H9 (cell line): ENCODE data around the gene TMEM253. TPM values are rescaled to one million over a fixed set of nuclear protein-coding genes. Genes with fewer than 3 reads are reported as not detected.
A peak's percentile ranks its signal among the peaks of the same experiment; 100 is the strongest.

Source experiments
- DNase-seq: peaks from one replicate; pipeline ENCODE4 v3.0.0-alpha.2; 2017
- H2AFZ ChIP-seq: one replicate; pipeline ENCODE4 v1.6.1; 2013; ENCODE audit warnings: mild to moderate bottlenecking, low read length, control low read depth, moderate library complexity
- H2AK5ac ChIP-seq: 2 replicates; pipeline ENCODE4 v1.6.1; 2013; ENCODE audit warnings: low read length, control low read depth, mixed read lengths; ENCODE audit not compliant: insufficient read length
- H2BK120ac ChIP-seq: one replicate; pipeline ENCODE4 v1.6.1; 2013; ENCODE audit warnings: low read depth, mild to moderate bottlenecking, low read length, control low read depth, inconsistent platforms; ENCODE audit not compliant: poor library complexity, severe bottlenecking
- H2BK12ac ChIP-seq: 2 replicates; pipeline ENCODE4 v1.6.1; 2013; ENCODE audit warnings: low read length, control low read depth, mixed read lengths, low read depth; ENCODE audit not compliant: insufficient read length
- H2BK15ac ChIP-seq: 2 replicates; pipeline ENCODE4 v1.6.1; 2013; ENCODE audit warnings: low read depth, low read length, control low read depth
- H2BK20ac ChIP-seq: one replicate; pipeline ENCODE4 v1.6.1; 2013; ENCODE audit warnings: low read depth, mild to moderate bottlenecking, low read length, control low read depth, inconsistent platforms; ENCODE audit not compliant: poor library complexity, severe bottlenecking
- H2BK5ac ChIP-seq: 2 replicates; pipeline ENCODE4 v1.6.1; 2013; ENCODE audit warnings: low read length, control low read depth, mixed read lengths; ENCODE audit not compliant: insufficient read length
- H3K14ac ChIP-seq: 2 replicates; pipeline ENCODE4 v1.6.1; 2013; ENCODE audit warnings: low read length, control low read depth; ENCODE audit not compliant: insufficient read depth
- H3K18ac ChIP-seq: 2 replicates; pipeline ENCODE4 v1.6.1; 2013; ENCODE audit warnings: low read depth, mild to moderate bottlenecking, mixed read lengths, low read length, control low read depth; ENCODE audit not compliant: insufficient read length
- H3K23ac ChIP-seq: 2 replicates; pipeline ENCODE4 v1.6.1; 2013; ENCODE audit warnings: low read length, control low read depth, mixed read lengths, low read depth; ENCODE audit not compliant: insufficient read length
- H3K23me2 ChIP-seq: 2 replicates; pipeline ENCODE4 v1.6.1; 2013; ENCODE audit warnings: low read depth, mild to moderate bottlenecking, mixed read lengths, low read length, control low read depth; ENCODE audit not compliant: insufficient read length, poor library complexity, severe bottlenecking
- H3K27ac ChIP-seq: 2 replicates; pipeline ENCODE4 v1.5.1; 2013; ENCODE audit warnings: low read length, control low read depth, mixed read lengths, low read depth; ENCODE audit not compliant: insufficient read length
- H3K27me3 ChIP-seq: 2 replicates; pipeline ENCODE4 v1.6.1; 2013; ENCODE audit warnings: low read length, control low read depth, inconsistent platforms; ENCODE audit not compliant: insufficient read depth
- H3K4ac ChIP-seq: 2 replicates; pipeline ENCODE4 v1.6.1; 2013; ENCODE audit warnings: low read depth, mild to moderate bottlenecking, control low read depth, inconsistent platforms, low read length, moderate library complexity
- H3K4me1 ChIP-seq: 2 replicates; pipeline ENCODE4 v1.6.1; 2013; ENCODE audit warnings: low read length, control low read depth, inconsistent platforms; ENCODE audit not compliant: insufficient read depth
- H3K4me2 ChIP-seq: 2 replicates; pipeline ENCODE4 v1.6.1; 2013; ENCODE audit warnings: low read length, control low read depth, mixed read lengths; ENCODE audit not compliant: insufficient read length, insufficient read depth
- H3K56ac ChIP-seq: 2 replicates; pipeline ENCODE4 v1.6.1; 2013; ENCODE audit warnings: low read depth, mild to moderate bottlenecking, mixed read lengths, low read length, control low read depth; ENCODE audit not compliant: insufficient read length
- H3K79me1 ChIP-seq: 2 replicates; pipeline ENCODE4 v1.6.1; 2013; ENCODE audit warnings: low read depth, mild to moderate bottlenecking, moderate library complexity, low read length, control low read depth, inconsistent platforms; ENCODE audit not compliant: insufficient read depth, poor library complexity, severe bottlenecking
- H3K79me2 ChIP-seq: 2 replicates; pipeline ENCODE4 v1.6.1; 2013; ENCODE audit warnings: low read length, control low read depth, inconsistent platforms; ENCODE audit not compliant: insufficient read depth
- H3K9ac ChIP-seq: 2 replicates; pipeline ENCODE4 v1.6.1; 2013; ENCODE audit warnings: low read length, control low read depth, mixed read lengths; ENCODE audit not compliant: insufficient read length; ENCODE audit errors: extremely low read depth
- H3K9me3 ChIP-seq: one replicate; pipeline ENCODE4 v1.6.1; 2013; ENCODE audit warnings: low read depth, low read length, inconsistent platforms; ENCODE audit not compliant: control insufficient read depth
- H3T11ph ChIP-seq: one replicate; pipeline ENCODE4 v1.6.1; 2013; ENCODE audit warnings: mild to moderate bottlenecking, low read length, control low read depth, inconsistent platforms
- H4K20me1 ChIP-seq: one replicate; pipeline ENCODE4 v1.6.1; 2013; ENCODE audit not compliant: control insufficient read depth, insufficient read length, insufficient read depth
- H4K5ac ChIP-seq: 2 replicates; pipeline ENCODE4 v1.6.1; 2013; ENCODE audit warnings: low read depth, mild to moderate bottlenecking, mixed read lengths, low read length, control low read depth; ENCODE audit not compliant: insufficient read length
- H4K8ac ChIP-seq: replicated peaks from 2 replicates; pipeline ENCODE4 v1.6.1; 2013; ENCODE audit warnings: low read length, control low read depth, mixed read lengths, low read depth; ENCODE audit not compliant: insufficient read length
- H4K91ac ChIP-seq: 2 replicates; pipeline ENCODE4 v1.6.1; 2013; ENCODE audit warnings: low read depth, mild to moderate bottlenecking, moderate library complexity, mixed read lengths, low read length, control low read depth; ENCODE audit not compliant: insufficient read length
- H3K27ac Mint-ChIP-seq, 3 experiments: 2 replicates in 2 of 3; 3 replicates in 1 of 3; pipeline ENCODE4 v1.8.0; 2020 to 2021; ENCODE audit warnings: mixed read lengths in 3 of 3, mild to moderate bottlenecking in 1 of 3, moderate library complexity in 1 of 3
- H3K27me3 Mint-ChIP-seq: 2 replicates; pipeline ENCODE4 v1.8.0; 2021; ENCODE audit warnings: low read depth, mild to moderate bottlenecking, moderate library complexity, mixed read lengths
- H3K36me3 Mint-ChIP-seq, 3 experiments: 2 replicates in 2 of 3; 3 replicates in 1 of 3; pipeline ENCODE4 v1.8.0; 2020 to 2021; ENCODE audit warnings: low read depth in 3 of 3, mixed read lengths in 3 of 3; ENCODE audit not compliant: insufficient read depth in 1 of 3
- H3K4me1 Mint-ChIP-seq, 2 experiments: 2 replicates each; pipeline ENCODE4 v1.8.0; 2020; ENCODE audit warnings: mixed read lengths in 2 of 2
- H3K4me3 Mint-ChIP-seq, 2 experiments: 2 replicates in 1 of 2; 3 replicates in 1 of 2; pipeline ENCODE4 v1.8.0; 2020 to 2021; ENCODE audit warnings: mild to moderate bottlenecking in 2 of 2, mixed read lengths in 2 of 2, moderate library complexity in 1 of 2
- H3K9me3 Mint-ChIP-seq, 2 experiments: 2 replicates in 1 of 2; 3 replicates in 1 of 2; pipeline ENCODE4 v1.8.0; 2020; ENCODE audit warnings: mild to moderate bottlenecking in 2 of 2, mixed read lengths in 2 of 2, moderate library complexity in 1 of 2
- CTCF ChIP-seq: fragments of 200-600 bp; sonication (generic); conservative IDR thresholded peaks from 3 replicates; pipeline ENCODE4 v1.8.0; 2021; ENCODE audit warnings: antibody characterized with exemption, mild to moderate bottlenecking
- WGBS: extraction: QIAGEN DNeasy Blood & Tissue Kit; methylation state at CpG from one replicate; pipeline ENCODE4 v1.1.7; 2013; ENCODE audit warnings: missing lambda C conversion rate, low lambda C conversion rate, mixed read lengths; ENCODE audit not compliant: insufficient read length; ENCODE audit errors: extremely low coverage; 5-methylcytosine and 5-hydroxymethylcytosine counted together
- total RNA-seq: library from RNA; stranded (reverse); gene quantifications from 2 replicates; pipeline ENCODE4 v1.2.1, GENCODE V29; 2021

Gene TMEM253
- total RNA-seq, 1 experiment from 2014 or later: 2.2 TPM

GRCh38 chr14:21103710-21104447 is 3.0 kb downstream of the TMEM253 start:
- Histone ChIP-seq H2BK5ac (peak overlapping the region; percentile 47), H3K79me2 (no peaks in the 10 kb centered on the region; the same call in 1 of the 2 replicates), H3K9me3 (no peaks in the 10 kb centered on the region), H3K4ac (no peak overlapping the region; the same call in 1 of the 2 replicates), H3K18ac (peak overlapping the region; percentile 99), H3K27ac (peak overlapping the region; percentile 73), H2AK5ac (no peak overlapping the region), H3K23me2 (peaks cover 18% of the 10 kb centered on the region), H3K23ac (no peak overlapping the region), H3K14ac (peak overlapping the region; percentile 99), H3K9ac (peak overlapping the region; percentile 97), H3T11ph (no peak overlapping the region), H4K20me1 (peaks cover 3% of the 10 kb centered on the region), H2BK12ac (no peak overlapping the region), H4K5ac (peak overlapping the region; percentile 55), H3K4me1 (peaks cover 14% of the 10 kb centered on the region; the same call in 1 of the 2 replicates), H3K79me1 (no peaks in the 10 kb centered on the region), H3K27me3 (no peaks in the 10 kb centered on the region), H4K91ac (peak overlapping the region; percentile 71), H2BK120ac (peak overlapping the region; percentile 67), H3K56ac (no peak overlapping the region), H2BK15ac (no peak overlapping the region), H4K8ac (peak overlapping the region; percentile 56), H3K4me2 (peak overlapping the region; percentile 89), H2AFZ (no peak overlapping the region), H2BK20ac (no peak overlapping the region)
- H3K36me3 Mint-ChIP-seq: 0 out of 7 replicates have a peak, but pooled peaks cover 0 to 3% (median 0%) of the 10 kb centered on the region in 3 experiments
- H3K27ac Mint-ChIP-seq: peak overlapping the region; percentile 87 to 98 (median 98)
- H3K4me3 Mint-ChIP-seq: peak overlapping the region; percentile 83 to 99
- peaks cover 66 to 75% of the 10 kb centered on the region in 2 experiments for H3K4me1 Mint-ChIP-seq
- no CpG with 5 or more reads among the region's 62 CpGs for WGBS
- no peaks in the 10 kb centered on the region; a peak in 1 of 5 replicates for H3K9me3 Mint-ChIP-seq
- peak; percentile 76 for TF ChIP-seq CTCF
- H3K27me3 Mint-ChIP-seq: no peaks in the 10 kb centered on the region; the same call in 1 of the 2 replicates
- peak; percentile 95 for DNase-seq
